WTC11 (cell line): ENCODE data around the gene ERC1.
"Not testable (repeated sequence)": the region's sequence is repeated elsewhere in the genome, so short reads cannot be mapped to it uniquely, and the experiment has no call there.

Source experiments
- CREB1 ChIP-seq: sonication (generic); formaldehyde crosslinking; IDR thresholded peaks from 2 replicates; pipeline ENCODE4 v1.8.0; 2023; ENCODE audit warnings: mild to moderate bottlenecking, missing genetic modification reagents
- CTCF ChIP-seq: fragments of 200-600 bp; IDR thresholded peaks from 2 replicates; pipeline ENCODE4 v1.8.0; 2022; ENCODE audit warnings: antibody characterized with exemption
- GRHL2 ChIP-seq: fragments of 250-450 bp; sonication (Bioruptor Pico); IDR thresholded peaks from 2 replicates; pipeline ENCODE4 v1.8.0; 2022; ENCODE audit warnings: mild to moderate bottlenecking, moderate library complexity; ENCODE audit not compliant: insufficient replicate concordance, severe bottlenecking
- HMGXB4 ChIP-seq: sonication (generic); formaldehyde crosslinking; IDR thresholded peaks from 2 replicates; pipeline ENCODE4 v1.8.1; 2023; ENCODE audit warnings: mild to moderate bottlenecking, moderate library complexity, missing genetic modification reagents
- KAT7 ChIP-seq: sonication (generic); formaldehyde crosslinking; IDR thresholded peaks from 2 replicates; pipeline ENCODE4 v1.8.1; 2023; ENCODE audit warnings: missing genetic modification reagents, mild to moderate bottlenecking, borderline replicate concordance
- MAX ChIP-seq: sonication (generic); formaldehyde crosslinking; IDR thresholded peaks from 2 replicates; pipeline ENCODE4 v1.8.0; 2022; ENCODE audit warnings: mild to moderate bottlenecking, missing genetic modification reagents
- NFE2L1 ChIP-seq: sonication (generic); formaldehyde crosslinking; IDR thresholded peaks from 2 replicates; pipeline ENCODE4 v1.8.1; 2023; ENCODE audit warnings: missing genetic modification reagents
- RELA ChIP-seq: sonication (generic); formaldehyde crosslinking; IDR thresholded peaks from 2 replicates; pipeline ENCODE4 v1.8.1; 2022; ENCODE audit warnings: missing genetic modification reagents, mild to moderate bottlenecking, borderline replicate concordance
- USF1 ChIP-seq: sonication (generic); formaldehyde crosslinking; IDR thresholded peaks from 2 replicates; pipeline ENCODE4 v1.8.0; 2022; ENCODE audit warnings: mild to moderate bottlenecking, missing genetic modification reagents
- USF2 ChIP-seq: sonication (generic); formaldehyde crosslinking; IDR thresholded peaks from 2 replicates; pipeline ENCODE4 v1.8.1; 2023; ENCODE audit warnings: mild to moderate bottlenecking, missing genetic modification reagents, moderate library complexity
- ZBTB43 ChIP-seq: sonication (generic); formaldehyde crosslinking; IDR thresholded peaks from 2 replicates; pipeline ENCODE4 v1.8.1; 2023; ENCODE audit warnings: mild to moderate bottlenecking, missing genetic modification reagents

GRCh38 chr12:1355871-1356270 is 364.8 kb downstream of the ERC1 start:
- not testable (repeated sequence) for TF ChIP-seq MAX (CRISPR knock-in tag); CTCF; RELA (CRISPR knock-in tag); NFE2L1; GRHL2 (CRISPR knock-in tag); USF1 (CRISPR knock-in tag); ZBTB43 (CRISPR knock-in tag); HMGXB4 (CRISPR knock-in tag); KAT7 (CRISPR knock-in tag); CREB1; USF2
